NCI-H510A treated with DMSO at 0.1 percent for 48 hours (cell line): ENCODE data around the gene ART4.
A peak's percentile ranks its signal among the peaks of the same experiment; 100 is the strongest.

ENCODE experiments used
- DNase-seq: peaks from one replicate; lab custom pipeline; 2025; lab: John Stamatoyannopoulos, UW

The ART4 gene

DNA sequence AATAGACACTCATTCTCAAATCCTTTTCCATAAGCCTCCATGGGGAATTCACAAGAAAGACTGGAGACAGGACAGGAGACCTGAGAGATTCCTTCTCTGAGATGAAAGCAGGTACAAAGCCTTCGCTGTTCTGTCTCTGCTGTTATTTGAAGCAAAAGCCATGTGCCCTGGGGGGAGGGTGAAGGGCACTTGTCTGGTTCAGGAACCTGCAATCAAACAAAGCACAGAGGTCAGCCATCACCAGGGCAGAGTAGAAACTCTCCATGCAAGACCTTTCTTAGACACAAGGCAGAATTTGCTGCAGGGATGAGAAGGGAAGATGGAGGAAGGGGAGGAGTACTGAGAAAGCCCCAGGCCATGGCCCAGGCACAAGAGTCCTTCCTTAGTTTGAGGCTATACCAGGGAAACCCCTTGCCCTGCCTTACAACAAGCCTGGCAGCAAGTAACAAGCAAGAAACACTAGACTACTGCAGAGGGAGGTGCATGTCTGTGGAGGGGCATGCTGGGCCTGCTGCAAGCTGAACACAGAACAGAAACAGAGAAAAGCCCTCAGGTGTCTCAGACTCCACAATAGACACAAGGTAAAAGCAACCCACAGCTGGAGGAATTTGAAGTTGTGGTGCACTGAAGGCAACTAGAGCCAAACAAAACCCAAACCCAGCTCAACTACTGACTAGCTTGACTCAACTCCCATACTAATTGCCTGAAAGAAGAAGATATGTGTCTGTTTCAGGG, 7.8 kb upstream of the ART4 start:
- no peak for DNase-seq

- DNase-seq: no peak
Observed at GRCh38 chr12:14849661-14850060, 6.3 kb upstream of the ART4 start.

- no peak for DNase-seq
Observed at GRCh38 chr12:14846876-14847580, 3.7 kb upstream of the ART4 start.

- DNase-seq: no peak
Observed at GRCh38 chr12:14846042-14846587, 2.8 kb upstream of the ART4 start.

DNA sequence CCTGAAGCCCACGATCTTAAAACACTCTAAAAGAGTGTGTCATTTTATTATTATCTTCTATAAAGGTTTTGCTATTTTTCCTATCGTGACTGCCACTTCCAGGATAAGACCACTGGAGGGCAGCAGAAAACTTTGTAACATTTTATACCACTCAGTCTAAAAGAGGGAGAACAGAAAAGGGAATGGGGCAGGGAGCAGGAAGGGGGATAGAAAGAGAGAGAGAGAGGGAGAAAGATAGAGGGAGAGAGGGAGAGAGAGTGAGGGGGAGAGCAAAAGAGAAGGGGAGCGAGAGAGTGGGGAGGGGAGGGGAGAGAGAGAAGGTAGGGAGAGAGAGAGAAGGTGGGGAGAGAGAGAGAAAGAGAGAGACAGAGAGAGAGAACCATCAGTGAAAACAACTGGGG, 2.0 kb upstream of the ART4 start:
- DNase-seq: peak; percentile 51

DNA sequence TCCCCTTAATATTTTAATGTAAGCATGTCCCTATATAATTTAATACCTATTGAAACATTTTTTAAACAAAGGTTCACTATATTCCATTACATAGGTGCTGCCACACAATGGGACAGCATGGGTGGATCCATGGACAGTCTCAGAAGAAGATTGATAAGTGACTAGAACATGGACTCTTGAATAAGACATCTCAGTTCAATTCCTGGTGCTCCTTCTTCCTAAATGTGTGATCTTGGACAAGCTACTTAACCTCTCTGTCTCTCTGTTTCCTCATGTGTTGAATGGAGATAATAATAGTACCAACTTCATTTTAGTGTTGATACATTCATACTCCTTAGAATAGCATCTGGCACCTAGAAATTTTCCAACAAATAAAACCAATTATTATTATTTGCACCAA, 1.1 kb upstream of the ART4 start:
- no peak for DNase-seq

DNA sequence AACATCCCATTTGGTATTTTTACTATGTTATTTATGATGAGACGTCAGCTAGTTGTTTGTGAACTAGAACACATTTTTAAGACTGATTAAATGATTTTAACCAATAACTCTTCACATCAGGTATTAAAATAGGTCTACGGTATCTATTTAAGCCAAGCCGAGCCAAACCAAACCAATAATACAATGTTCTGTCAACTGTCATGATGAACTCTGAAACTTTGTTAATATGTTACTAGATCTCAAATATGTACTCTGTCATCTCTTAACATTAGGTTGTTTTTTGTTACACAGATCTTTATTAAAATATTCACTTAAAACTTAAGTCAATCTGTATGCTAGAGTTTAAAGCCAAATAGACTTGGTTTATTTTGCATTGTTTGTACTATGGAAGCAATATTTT, 1.0 kb downstream of the ART4 start:
- DNase-seq: no peak

DNA sequence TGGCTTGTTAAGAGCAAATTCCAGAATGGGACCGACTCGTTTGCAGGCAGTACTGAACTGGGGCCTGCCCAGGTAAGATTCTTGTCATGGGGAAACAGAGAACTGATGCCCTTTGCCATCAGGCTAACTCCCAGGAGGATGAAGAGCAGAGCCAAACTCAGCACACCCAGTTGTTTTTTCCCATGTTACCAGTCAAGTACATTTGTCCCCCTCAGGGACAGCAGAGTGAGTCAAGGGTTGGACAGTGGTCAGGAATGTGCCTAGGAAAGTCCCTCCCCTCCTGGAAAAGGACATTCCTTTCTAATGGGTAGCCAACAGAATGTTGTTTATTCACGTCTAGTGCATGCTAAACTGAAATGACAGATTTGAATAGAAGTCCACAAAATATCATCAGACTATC, 1.6 kb downstream of the ART4 start:
- no peak for DNase-seq

GRCh38 chr12:14840616-14841015, 2.7 kb downstream of the ART4 start:
- DNase-seq: peak; percentile 29

GRCh38 chr12:14839262-14839661, 4.1 kb downstream of the ART4 start:
- no peak for DNase-seq

GRCh38 chr12:14836336-14837210, 6.8 kb downstream of the ART4 start:
- DNase-seq: no peak

DNA sequence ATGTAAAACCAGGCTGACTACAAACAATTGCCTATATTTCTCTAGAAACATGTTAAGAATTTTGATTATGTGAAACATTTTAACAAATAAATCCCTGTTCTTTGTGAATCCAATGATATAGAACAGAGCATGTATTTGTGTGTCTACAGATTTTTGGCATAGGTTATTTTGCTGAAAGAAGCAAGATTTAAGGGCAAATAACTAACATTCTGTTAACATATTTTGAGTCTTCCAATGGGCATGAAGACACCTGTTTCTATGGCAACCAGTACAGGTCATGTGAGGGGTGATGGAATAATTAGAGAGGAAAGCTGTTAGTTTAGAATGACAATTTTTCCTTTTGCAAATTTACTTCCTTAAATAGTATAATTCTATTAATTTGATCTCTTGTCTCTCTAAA, 8.8 kb downstream of the ART4 start:
- DNase-seq: no peak

GRCh38 chr12:14833952-14834351, 9.4 kb downstream of the ART4 start:
- DNase-seq: no peak

DNA sequence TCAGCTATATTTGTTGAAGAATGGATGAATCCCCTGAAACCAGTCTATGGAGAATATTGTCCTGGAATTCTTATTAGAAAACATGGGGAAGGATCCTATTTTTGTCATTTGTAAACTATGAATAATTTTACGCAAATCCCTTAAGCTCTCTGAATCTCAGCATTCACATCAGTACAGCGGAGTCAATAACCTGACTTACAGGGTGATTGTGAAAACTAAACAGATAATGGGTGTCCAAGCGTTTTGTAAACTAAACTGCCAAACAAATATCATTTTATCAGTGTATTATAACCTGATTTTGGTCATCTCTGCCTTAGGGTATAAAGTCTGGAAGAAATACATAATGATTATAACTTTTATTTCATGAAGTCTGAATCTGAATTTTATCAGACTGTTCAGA, 10.0 kb downstream of the ART4 start:
- DNase-seq: no peak

- DNase-seq: no peak
Observed at GRCh38 chr12:14828892-14829291, 14.4 kb downstream of the ART4 start.

DNA sequence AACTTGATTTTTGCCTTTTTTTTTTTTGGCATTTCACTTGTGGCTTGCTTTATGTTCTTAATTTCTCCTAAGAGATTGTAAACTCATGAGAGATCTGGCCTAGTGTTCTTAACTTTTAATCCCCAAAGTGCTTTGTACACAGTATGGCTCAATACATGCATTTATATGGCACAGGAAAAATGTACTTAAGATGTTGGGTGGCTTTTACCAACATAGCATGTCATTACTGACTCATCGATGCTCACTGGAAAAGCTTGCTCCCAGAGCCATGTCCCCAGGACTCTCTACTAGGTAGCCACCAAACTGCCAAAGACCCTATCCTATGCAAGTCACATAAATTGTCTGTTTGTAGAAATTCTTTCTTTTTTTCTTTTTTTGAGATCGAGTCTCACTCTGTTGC, 16.3 kb downstream of the ART4 start:
- DNase-seq: no peak

- no peak for DNase-seq
Observed at GRCh38 chr12:14826491-14826890, 16.8 kb downstream of the ART4 start.

DNA sequence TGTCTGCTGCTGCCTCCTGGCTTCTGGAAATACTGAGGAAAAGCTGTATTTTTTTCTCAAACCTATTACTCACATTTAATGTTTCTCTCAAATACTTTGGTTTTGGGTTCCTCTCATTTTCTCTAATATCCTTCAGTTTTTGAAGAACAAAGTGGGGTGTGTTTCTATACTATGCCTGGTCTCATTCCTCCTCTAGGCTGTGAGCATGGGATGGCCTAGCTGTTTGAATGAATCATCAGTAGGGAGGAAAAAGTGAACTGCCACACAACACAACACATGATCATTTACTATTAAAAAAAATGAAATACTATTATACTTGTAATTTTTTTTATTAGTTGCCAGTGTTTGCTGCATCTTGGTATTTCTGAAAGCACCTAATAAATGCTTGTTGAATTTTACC, 18.1 kb downstream of the ART4 start:
- no peak for DNase-seq

GRCh38 chr12:14824012-14824634, 19.2 kb downstream of the ART4 start:
- DNase-seq: no peak

GRCh38 chr12:14814014-14814413, 29.3 kb downstream of the ART4 start, which contains the start of gene SMCO3:
SMCO3 (minus strand) TSS chr12:14814182; CDS start chr12:14806680, 7,502 bp downstream.
- no peak for DNase-seq

DNA sequence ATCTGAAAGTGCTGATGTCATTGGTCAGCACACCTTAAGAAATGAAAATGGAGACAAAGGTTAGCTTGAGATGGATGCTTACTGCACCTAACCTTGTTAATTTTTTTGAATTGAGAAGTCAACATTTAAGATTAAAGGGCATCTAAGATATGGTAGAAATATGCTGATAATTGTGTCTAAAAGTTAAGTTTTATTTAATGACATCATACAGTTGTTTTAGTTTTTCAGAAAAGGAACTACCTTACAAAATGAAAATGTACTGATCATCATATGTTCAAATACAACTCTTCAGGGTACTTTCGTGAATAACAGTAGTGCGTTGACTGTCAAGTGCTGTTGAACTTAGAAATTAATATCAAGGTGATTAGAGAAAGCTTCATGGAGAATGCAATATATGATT, 31.8 kb downstream of the ART4 start:
- DNase-seq: no peak

GRCh38 chr12:14810953-14811483, 32.3 kb downstream of the ART4 start:
- DNase-seq: peak; percentile 3
